OCI-LY3 (cell line): ENCODE measurements around the gene SLC5A6.

ENCODE experiments used
- CTCF ChIP-seq: fragments of 200-600, 300-600 bp; sonication (generic); IDR thresholded peaks from 2 replicates; pipeline ENCODE4 v1.5.1; 2014; ENCODE audit warnings: antibody characterized with exemption, low read length, low read depth
- EZH2phosphoT487 ChIP-seq: fragments of 200-600 bp; shearing (Covaris generic); IDR thresholded peaks from 2 replicates; pipeline ENCODE4 v1.6.1; 2018; ENCODE audit warnings: antibody characterized with exemption, mixed run types, low read depth

GRCh38 chr2:27245626-27246025 is 33.6 kb upstream of the SLC5A6 start:
- TF ChIP-seq CTCF (no peak), EZH2phosphoT487 (no peak)
